CD4-positive, alpha-beta T cell treated with Interleukin-2 at 100 ng/mL for 4 hours (primary cell): ENCODE measurements around the gene PC.

Source experiments
- DNase-seq: peaks from one replicate; pipeline ENCODE4 v3.0.0-alpha.2; 2020; ENCODE audit warnings: low spot score

Gene PC

DNA sequence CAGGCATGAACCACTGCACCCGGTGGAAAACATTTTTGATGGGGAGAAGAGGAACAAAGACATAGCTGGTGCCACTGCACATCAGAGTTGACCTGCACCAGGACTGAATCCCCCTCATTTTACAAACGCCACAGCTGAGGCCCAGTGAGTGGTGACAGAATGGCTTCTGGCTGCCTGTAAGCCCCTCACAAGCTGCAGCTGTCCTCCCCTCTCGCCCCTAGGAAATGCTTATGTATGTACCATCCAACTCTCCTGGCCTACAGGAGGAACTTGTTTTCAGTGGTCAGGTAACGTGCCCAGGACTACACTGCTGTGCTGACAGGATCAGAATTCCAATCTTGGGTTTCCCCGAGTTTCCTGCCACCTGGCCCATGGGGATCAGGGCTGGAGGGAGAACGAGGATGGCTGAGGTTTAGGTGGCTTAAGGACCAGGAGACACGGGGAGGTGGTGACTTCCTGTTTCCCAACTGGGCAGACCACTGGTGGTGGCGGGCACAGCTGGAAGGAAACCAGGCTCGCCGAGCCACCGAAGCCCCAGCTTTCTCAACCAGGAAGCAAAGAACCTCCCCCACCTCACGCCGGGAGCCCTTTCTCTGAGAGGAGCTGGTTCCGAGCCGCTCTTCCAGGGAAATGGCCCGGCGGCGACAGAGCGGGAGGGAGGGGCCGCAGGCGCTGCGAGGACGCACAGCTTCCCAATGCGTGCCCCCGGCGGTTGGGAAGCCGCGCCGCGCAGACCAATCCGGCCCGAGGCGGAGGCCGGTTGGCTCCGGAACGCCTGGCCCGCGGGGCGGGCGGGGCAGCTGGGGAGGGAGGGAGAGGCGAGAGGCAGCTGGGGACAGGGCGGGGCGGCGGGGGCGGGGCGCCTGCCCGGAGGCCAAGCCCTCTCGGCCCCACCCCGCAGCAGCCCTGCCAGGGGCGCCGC lies 102.3 kb downstream of the PC start:
- peak; percentile 82 for DNase-seq

GRCh38 chr11:66854729-66855211 lies 103.4 kb downstream of the PC start:
- DNase-seq = no peak

DNA sequence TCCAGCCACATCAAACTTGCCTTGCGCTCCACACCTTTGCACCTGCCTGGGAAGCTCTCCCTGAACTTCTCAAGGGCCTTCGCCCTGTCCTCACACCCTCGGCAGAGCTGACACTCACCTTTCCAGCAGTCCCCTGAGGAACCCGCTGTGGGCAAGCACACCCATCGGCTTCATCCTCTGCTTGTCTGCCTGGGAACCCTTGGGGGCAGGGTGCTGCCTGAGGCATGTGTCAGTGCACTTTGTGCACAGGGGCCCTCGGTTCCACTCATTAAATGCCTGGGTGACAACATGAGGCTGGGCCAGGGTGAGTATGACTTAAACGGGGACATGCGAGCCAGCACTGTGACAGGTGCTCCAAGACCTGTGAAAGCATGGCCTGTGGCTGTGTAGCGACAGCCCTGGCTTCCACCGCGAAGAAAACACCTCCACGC lies 103.9 kb downstream of the PC start:
- no peak for DNase-seq

GRCh38 chr11:66853242-66854229 lies 104.6 kb downstream of the PC start:
- no peak for DNase-seq

DNA sequence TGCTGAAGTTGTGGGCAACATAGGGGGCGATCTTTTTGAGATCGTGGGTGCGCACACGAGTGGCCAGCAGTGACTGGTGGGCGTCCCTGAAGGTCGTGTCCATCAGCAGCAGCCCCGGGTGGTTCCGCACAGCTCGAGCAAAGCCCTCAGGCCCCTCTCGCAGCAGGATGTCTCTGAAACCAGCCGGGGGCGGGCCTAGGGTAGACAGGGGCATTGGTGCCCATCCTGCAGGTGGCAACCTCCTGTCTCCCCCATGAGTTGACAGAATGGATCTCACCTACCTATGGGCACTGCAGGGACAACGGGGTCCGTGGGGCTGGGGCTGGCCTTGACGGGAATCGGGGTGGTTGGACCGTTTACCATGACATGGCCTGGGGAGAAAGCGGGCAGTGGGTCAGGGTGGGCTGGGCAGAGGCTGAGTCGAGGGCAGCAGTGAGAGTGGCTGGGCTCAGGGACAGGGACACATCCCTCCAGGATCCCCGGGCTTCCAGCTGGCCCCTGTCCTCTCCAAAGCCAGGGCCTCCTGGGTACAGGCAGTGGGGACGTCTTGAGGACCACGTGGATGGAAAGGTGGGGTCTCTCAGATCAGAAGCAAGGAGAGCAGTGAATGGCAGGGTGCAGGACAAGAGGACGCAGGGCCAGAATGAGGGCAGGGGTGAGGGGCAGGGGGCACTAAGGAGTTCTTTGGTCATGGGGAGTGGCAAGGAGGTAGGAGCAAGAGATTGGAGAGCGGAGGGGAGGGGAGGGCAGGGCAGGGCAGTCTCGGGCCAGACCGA lies 105.5 kb downstream of the PC start:
- DNase-seq = no peak

- peak; percentile 3 for DNase-seq
These were observed 106.3 kb downstream of the PC start for GRCh38 chr11:66851698-66852465.

GRCh38 chr11:66851239-66851596 lies 107.0 kb downstream of the PC start:
- no peak for DNase-seq

GRCh38 chr11:66850588-66851238 lies 107.5 kb downstream of the PC start:
- no peak for DNase-seq

- DNase-seq = no peak
These were observed 108.0 kb downstream of the PC start for GRCh38 chr11:66850235-66850587.

GRCh38 chr11:66849501-66850234 lies 108.5 kb downstream of the PC start:
- DNase-seq = no peak

- no peak for DNase-seq
These were observed 109.3 kb downstream of the PC start for GRCh38 chr11:66848671-66849500.

GRCh38 chr11:66847461-66848232 lies 110.5 kb downstream of the PC start:
- no peak for DNase-seq

GRCh38 chr11:66846671-66847091 lies 111.5 kb downstream of the PC start:
- no peak for DNase-seq

GRCh38 chr11:66845876-66846212 lies 112.3 kb downstream of the PC start:
- no peak for DNase-seq

DNA sequence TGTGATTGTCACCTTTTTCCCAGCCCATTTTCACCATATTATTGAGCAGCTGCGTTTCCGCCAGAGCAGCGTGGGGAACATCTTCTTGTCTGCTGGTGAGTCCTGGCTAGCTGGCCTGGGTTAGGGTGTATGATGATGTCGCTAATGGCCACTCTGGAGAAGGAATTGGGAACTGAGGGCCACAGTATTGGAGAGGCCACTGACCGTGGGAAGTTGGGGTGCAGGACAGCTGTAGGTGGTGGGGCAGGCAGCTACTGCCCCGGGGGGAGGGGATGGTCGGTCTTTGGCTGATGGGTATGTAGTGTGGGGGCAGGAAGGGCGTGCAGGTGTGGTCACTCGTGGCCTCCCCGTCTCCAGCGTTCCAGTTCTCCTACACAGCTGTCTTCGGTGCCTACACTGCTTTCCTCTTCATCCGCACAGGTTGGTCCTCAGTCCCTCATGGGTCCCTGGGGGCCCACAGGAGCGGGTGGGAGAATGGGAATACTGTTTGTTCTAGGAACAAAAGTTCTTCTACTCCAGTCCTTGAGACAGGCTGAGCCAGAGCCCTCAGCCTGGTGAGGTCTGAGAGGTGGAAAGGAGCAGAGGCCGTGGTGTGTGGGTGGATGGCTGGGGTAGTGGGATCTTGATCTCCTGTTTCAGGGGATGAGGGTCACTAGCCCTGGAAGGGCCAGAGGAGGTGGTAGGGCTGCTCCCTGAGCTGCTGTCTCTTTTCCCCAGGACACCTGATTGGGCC lies 112.9 kb downstream of the PC start:
- DNase-seq = no peak

DNA sequence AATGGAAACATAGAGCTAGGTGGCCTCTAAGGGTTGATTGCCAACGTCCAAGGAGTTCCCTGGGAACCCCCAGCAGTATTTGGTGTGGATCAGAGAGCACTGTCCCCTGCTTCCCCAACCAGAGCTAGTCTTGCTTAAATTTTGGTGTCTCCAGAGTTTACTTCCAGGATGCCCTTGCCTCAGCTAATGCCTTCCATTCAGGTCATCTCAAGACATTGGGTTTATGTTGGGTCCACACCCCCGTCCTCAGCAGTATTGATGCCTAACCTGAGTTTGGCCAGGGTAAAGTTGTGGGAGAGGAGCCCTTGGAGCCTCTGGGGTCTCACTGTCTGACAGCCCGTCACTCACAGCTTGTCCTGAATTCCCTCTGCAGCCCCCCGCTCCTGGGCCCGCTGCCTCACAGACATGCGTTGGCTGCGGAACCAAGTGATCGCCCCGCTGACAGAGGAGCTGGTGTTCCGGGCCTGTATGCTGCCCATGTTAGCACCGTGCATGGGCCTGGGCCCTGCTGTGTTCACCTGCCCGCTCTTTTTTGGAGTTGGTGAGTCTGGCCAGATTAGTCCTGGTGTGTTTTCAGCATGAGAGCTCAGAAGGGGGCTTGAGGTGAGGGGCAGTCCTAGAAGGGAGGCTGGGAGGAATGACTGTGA lies 113.6 kb downstream of the PC start:
- DNase-seq = no peak
